H1 (cell line): ENCODE data around the gene SOX1. TPM values are rescaled to one million over a fixed set of nuclear protein-coding genes. Genes with fewer than 3 reads are reported as not detected.

Source experiments
- CTCF ChIP-seq, 3 experiments: IDR thresholded peaks; 1 replicate in 2 of 3; 2 replicates in 1 of 3; pipeline versions ENCODE4 v1.5.1 to v1.6.1; 2011; ENCODE audit warnings: low read length in 3 of 3, mild to moderate bottlenecking in 3 of 3, inconsistent platforms in 2 of 3, low read depth in 1 of 3, moderate library complexity in 1 of 3; ENCODE audit not compliant: insufficient read depth in 1 of 3; ENCODE audit errors: control extremely low read depth in 1 of 3
- EP300 ChIP-seq, 2 experiments: IDR thresholded peaks; 1 replicate in 1 of 2; 2 replicates in 1 of 2; pipeline ENCODE4 v1.6.1; 2011 to 2012; ENCODE audit warnings: low read depth in 2 of 2, low read length in 2 of 2, mild to moderate bottlenecking in 2 of 2, borderline replicate concordance in 1 of 2, inconsistent platforms in 1 of 2, moderate library complexity in 1 of 2
- HDAC6 ChIP-seq: IDR thresholded peaks from one replicate; pipeline ENCODE4 v1.7.1; 2012; ENCODE audit warnings: low read depth, mild to moderate bottlenecking, inconsistent platforms, low read length, moderate library complexity
- JUN ChIP-seq: IDR thresholded peaks from 2 replicates; pipeline ENCODE4 v1.6.1; 2011; ENCODE audit warnings: low read depth, mild to moderate bottlenecking, improper control_type of control experiment, low read length
- RXRA ChIP-seq: IDR thresholded peaks from 2 replicates; pipeline ENCODE4 v1.6.1; 2011; ENCODE audit warnings: low read depth, mild to moderate bottlenecking, low read length, moderate library complexity; ENCODE audit not compliant: insufficient read depth
- SP1 ChIP-seq: IDR thresholded peaks from 2 replicates; pipeline ENCODE4 v1.6.1; 2011; ENCODE audit warnings: low read depth, low read length
- SUZ12 ChIP-seq: fragments of 200-600 bp; sonication (generic); IDR thresholded peaks from 2 replicates; pipeline ENCODE4 v1.6.1; 2012; ENCODE audit warnings: mild to moderate bottlenecking, inconsistent platforms, low read length, moderate library complexity, mixed read lengths
- YY1 ChIP-seq: IDR thresholded peaks from 2 replicates; pipeline ENCODE4 v1.6.1; 2011; ENCODE audit warnings: low read depth, mild to moderate bottlenecking, low read length
- ZNF274 ChIP-seq: IDR thresholded peaks from 2 replicates; pipeline ENCODE4 v1.7.0; 2012; ENCODE audit warnings: low read length, borderline replicate concordance; ENCODE audit errors: extremely low read depth
- polyA plus RNA-seq, 7 experiments: library from polyadenylated mRNA; depleted of rRNA in 3 of 7; stranded (reverse) in 5 of 7; unstranded in 2 of 7; fragments of >200 nt in 5 of 7; fragments of 200-250 nt in 2 of 7; gene quantifications; 1 replicate in 5 of 7; 2 replicates in 1 of 7; 4 replicates in 1 of 7; pipeline versions ENCODE4 v1.2.1 to v1.2.3, GENCODE V29; 2011 to 2013; ENCODE audit warnings: missing spikeins in 2 of 7, mixed read lengths in 2 of 7
- total RNA-seq: library from RNA; stranded (reverse); fragmentation: NEBNext Ultra II Directional; extraction: Animal tissue kit (Norgen Biotek cat#: 25700); gene quantifications from 2 replicates; pipeline ENCODE4 v1.2.1, GENCODE V29; 2021

SOX1 gene
- total and polyA plus RNA-seq, 2 of the 8 experiments (the other 6 are each of a cell fraction or from before 2014, with no cell fraction given), result 0.03 to 0.09 TPM

DNA sequence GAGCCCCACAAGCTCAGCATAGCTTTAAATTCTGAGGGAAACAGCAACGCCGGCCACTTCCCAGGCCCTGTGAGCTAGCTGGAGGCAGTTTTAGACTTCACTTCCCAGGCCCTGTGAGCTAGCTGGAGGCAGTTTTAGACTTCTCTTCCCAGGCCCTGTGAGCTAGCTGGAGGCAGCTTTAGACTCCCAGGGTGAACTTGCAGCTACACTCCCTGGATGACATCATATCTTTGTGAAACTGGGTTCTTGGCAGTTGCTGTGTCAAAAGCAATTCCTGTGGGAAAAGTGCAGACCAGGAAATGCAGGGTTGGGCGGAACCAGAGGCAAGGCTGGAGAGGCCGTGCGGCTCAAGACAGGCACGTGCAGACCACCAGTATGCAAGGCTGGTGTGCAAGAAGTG is 12.7 kb downstream of the SOX1 start (continued):
- TF ChIP-seq HDAC6 (no peak), RXRA (no peak), ZNF274 (no peak), CTCF (IDR thresholded peaks at IDR 0.05; ENCODE audit: control extremely low read depth in 1 of 3, insufficient read depth in 1 of 3, low read depth in 1 of 3, low read length in 3 of 3) (no peak), SUZ12 (no peak), SP1 (no peak), YY1 (no peak), EP300 (IDR thresholded peaks at IDR 0.05; ENCODE audit: borderline replicate concordance in 1 of 2, low read depth in 2 of 2, low read length in 2 of 2) (no peak), JUN (no peak)
